Thymus (tissue), 14 donors: ENCODE results near the gene PRSS23. TPM values are rescaled to one million over a fixed set of nuclear protein-coding genes. Genes with fewer than 3 reads are reported as not detected.
A peak's percentile ranks its signal among the peaks of the same experiment; 100 is the strongest.

Source experiments
- DNase-seq, 9 donors: peaks; one replicate each; pipeline ENCODE4 v3.0.0-alpha.2; 2013; ENCODE audit warnings: low spot score in 9 of 9, low read depth in 6 of 9, missing footprints in 1 of 9
- H3K27ac ChIP-seq, 2 donors: one replicate each; pipeline ENCODE4 v1.5.1; 2013; ENCODE audit warnings: control low read depth in 1 of 2, low read depth in 1 of 2, low read length in 1 of 2, mild to moderate bottlenecking in 1 of 2, moderate library complexity in 1 of 2
- H3K27me3 ChIP-seq, 2 donors: one replicate each; pipeline ENCODE4 v1.5.1; 2013; ENCODE audit warnings: low read length in 1 of 2; ENCODE audit not compliant: control insufficient read depth in 2 of 2, insufficient read depth in 1 of 2
- H3K36me3 ChIP-seq, 2 donors: one replicate each; pipeline ENCODE4 v1.5.1; 2013; ENCODE audit warnings: low read length in 1 of 2, mild to moderate bottlenecking in 1 of 2, moderate library complexity in 1 of 2; ENCODE audit not compliant: control insufficient read depth in 2 of 2, insufficient read depth in 2 of 2
- H3K4me1 ChIP-seq, 2 donors: one replicate each; pipeline ENCODE4 v1.5.1; 2013; ENCODE audit warnings: low read length in 2 of 2; ENCODE audit not compliant: control insufficient read depth in 2 of 2, insufficient read depth in 2 of 2
- H3K4me3 ChIP-seq, 2 donors: one replicate each; pipeline ENCODE4 v1.5.1; 2013; ENCODE audit warnings: low read length in 2 of 2, control low read depth in 1 of 2, mild to moderate bottlenecking in 1 of 2
- H3K9me3 ChIP-seq, 2 donors: one replicate each; pipeline ENCODE4 v1.5.1; 2013; ENCODE audit warnings: low read length in 1 of 2, mild to moderate bottlenecking in 1 of 2; ENCODE audit not compliant: control insufficient read depth in 2 of 2, insufficient read depth in 1 of 2
- WGBS: extraction: QIAGEN DNeasy Blood & Tissue Kit; methylation state at CpG from one replicate; pipeline ENCODE4 v1.1.7; 2013; 5-methylcytosine and 5-hydroxymethylcytosine counted together
- long read RNA-seq, 10 donors: transcript quantifications; one replicate each; lab custom pipeline, GENCODE V29; 2026
- polyA plus RNA-seq: library from polyadenylated mRNA; stranded (reverse); fragments of 200-250 nt; gene quantifications from one replicate; pipeline ENCODE4 v1.2.3, GENCODE V29; 2013
- total RNA-seq: library from RNA; stranded (reverse); fragments of 120-200 nt; gene quantifications from one replicate; pipeline ENCODE4 v1.2.4, GENCODE V29; 2013
- donor health status: healthy.

Gene PRSS23, protein sequence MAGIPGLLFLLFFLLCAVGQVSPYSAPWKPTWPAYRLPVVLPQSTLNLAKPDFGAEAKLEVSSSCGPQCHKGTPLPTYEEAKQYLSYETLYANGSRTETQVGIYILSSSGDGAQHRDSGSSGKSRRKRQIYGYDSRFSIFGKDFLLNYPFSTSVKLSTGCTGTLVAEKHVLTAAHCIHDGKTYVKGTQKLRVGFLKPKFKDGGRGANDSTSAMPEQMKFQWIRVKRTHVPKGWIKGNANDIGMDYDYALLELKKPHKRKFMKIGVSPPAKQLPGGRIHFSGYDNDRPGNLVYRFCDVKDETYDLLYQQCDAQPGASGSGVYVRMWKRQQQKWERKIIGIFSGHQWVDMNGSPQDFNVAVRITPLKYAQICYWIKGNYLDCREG
- total RNA-seq (8.9 TPM), polyA plus RNA-seq (22.4 TPM)
- long read RNA-seq, donor 1, full-length matches to known transcripts: 1 of 1 reads
- long read RNA-seq, donor 1, partial matches to known transcripts: 0 of 1 reads
- long read RNA-seq, donor 1, other reads (novel, unspliced or antisense): 0 of 1 reads
- long read RNA-seq, donor 2: 0 reads
- long read RNA-seq, donor 3, full-length matches to known transcripts: 7 of 7 reads
- long read RNA-seq, donor 3, partial matches to known transcripts: 0 of 7 reads
- long read RNA-seq, donor 3, other reads (novel, unspliced or antisense): 0 of 7 reads
- long read RNA-seq, donor 4, full-length matches to known transcripts: 4 of 4 reads
- long read RNA-seq, donor 4, partial matches to known transcripts: 0 of 4 reads
- long read RNA-seq, donor 4, other reads (novel, unspliced or antisense): 0 of 4 reads
- long read RNA-seq, donor 5, full-length matches to known transcripts: 24 of 33 reads
- long read RNA-seq, donor 5, partial matches to known transcripts: 9 of 33 reads
- long read RNA-seq, donor 5, other reads (novel, unspliced or antisense): 0 of 33 reads
- long read RNA-seq, donor 6, full-length matches to known transcripts: 7 of 7 reads
- long read RNA-seq, donor 6, partial matches to known transcripts: 0 of 7 reads
- long read RNA-seq, donor 6, other reads (novel, unspliced or antisense): 0 of 7 reads
- long read RNA-seq, donor 7, full-length matches to known transcripts: 15 of 15 reads
- long read RNA-seq, donor 7, partial matches to known transcripts: 0 of 15 reads
- long read RNA-seq, donor 7, other reads (novel, unspliced or antisense): 0 of 15 reads
- long read RNA-seq, donor 8, full-length matches to known transcripts: 6 of 6 reads
- long read RNA-seq, donor 8, partial matches to known transcripts: 0 of 6 reads
- long read RNA-seq, donor 8, other reads (novel, unspliced or antisense): 0 of 6 reads
- long read RNA-seq, donor 9, full-length matches to known transcripts: 6 of 6 reads
- long read RNA-seq, donor 9, partial matches to known transcripts: 0 of 6 reads
- long read RNA-seq, donor 9, other reads (novel, unspliced or antisense): 0 of 6 reads
- long read RNA-seq, donor 10, full-length matches to known transcripts: 5 of 5 reads
- long read RNA-seq, donor 10, partial matches to known transcripts: 0 of 5 reads
- long read RNA-seq, donor 10, other reads (novel, unspliced or antisense): 0 of 5 reads

DNA sequence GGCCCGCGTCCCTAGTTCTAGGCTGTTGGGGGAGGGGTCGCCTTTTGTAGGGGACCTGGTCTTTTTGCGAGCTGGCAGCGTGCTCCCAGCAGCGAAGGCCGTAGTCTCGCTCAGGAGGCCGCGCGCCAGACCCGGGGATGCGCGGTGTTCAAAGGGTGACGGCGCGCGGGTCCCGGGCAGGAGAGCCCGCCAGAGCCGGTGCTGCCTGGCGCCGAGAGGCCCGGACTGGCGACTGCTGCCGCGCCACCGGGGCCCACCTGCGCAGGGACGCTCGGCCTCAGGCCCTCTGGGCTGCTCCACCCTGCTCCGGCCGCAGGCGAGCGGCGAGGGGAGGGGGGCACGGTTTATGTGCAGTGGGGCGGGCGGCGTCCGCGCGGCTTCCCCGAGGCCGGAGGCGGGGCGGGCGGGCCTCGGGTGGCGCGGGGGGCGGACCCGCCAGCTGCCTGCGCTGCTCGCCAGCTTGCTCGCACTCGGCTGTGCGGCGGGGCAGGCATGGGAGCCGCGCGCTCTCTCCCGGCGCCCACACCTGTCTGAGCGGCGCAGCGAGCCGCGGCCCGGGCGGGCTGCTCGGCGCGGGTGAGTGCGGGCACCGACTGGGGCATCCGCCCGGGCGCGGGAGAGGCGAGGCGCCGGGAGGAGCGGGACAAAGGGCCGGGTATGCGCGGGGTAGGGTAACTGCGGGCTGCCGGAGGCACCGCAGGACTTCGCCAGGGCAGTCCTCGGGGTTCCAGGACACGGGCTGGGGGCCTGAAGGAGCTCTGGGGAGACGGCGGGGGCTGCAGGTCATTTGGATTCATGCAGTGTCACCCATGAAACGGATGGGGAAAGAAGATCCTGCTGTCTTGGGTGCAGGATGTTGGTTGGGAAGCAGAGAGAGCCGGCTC is at the start of gene PRSS23:
Gene PRSS23, plus strand, starts transcription at position 467 of the 884 bp plus-strand sequence. CDS start 7,102 bp downstream, outside the sequence.
- H3K27me3 ChIP-seq: peaks cover 41 to 51% of the 10 kb centered on the region in 2 donors
- H3K4me3 ChIP-seq: peak within 1 kb of the TSS; percentile 35 to 40
- H3K4me1 ChIP-seq: peaks cover 0 to 6% of the 10 kb centered on the region in 2 donors
- DNase-seq: peak in 2 of 9 donors; percentile 25 to 30
- 1% methylated on average over 97 of the region's 97 CpGs for WGBS
- H3K27ac ChIP-seq: peak within 1 kb of the TSS; percentile 14 to 61
- H3K36me3 ChIP-seq: no peaks in the 10 kb centered on the region
- H3K9me3 ChIP-seq: no peaks in the 10 kb centered on the region

DNA sequence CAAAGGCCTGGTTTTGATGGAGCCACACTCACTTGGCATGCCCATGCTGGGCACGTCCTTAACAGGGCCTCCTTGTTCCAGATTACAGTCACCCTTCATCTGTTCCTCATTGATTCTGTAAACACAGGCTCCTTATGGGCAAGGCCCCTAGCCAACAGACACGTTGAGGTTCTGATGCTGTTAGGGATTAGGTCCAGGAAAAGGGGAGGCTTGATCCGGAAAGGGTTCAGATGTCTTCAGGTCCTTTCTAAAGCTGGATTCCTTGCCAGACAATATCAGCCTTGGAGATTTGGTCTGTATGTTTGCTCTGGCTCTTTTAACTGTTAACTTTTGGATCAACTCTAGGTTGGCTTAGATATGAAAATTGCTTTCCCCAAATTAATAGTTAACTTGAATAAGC is 46.9 kb upstream of the PRSS23 start:
- Histone ChIP-seq H3K36me3 (no peaks in the 10 kb centered on the region), H3K9me3 (no peaks in the 10 kb centered on the region), H3K4me1 (no peaks in the 10 kb centered on the region), H3K4me3 (no peak overlapping the region), H3K27me3 (no peaks in the 10 kb centered on the region), H3K27ac (no peak overlapping the region)
- DNase-seq: no peak
- 97% methylated on average over 3 of the region's 3 CpGs for WGBS

DNA sequence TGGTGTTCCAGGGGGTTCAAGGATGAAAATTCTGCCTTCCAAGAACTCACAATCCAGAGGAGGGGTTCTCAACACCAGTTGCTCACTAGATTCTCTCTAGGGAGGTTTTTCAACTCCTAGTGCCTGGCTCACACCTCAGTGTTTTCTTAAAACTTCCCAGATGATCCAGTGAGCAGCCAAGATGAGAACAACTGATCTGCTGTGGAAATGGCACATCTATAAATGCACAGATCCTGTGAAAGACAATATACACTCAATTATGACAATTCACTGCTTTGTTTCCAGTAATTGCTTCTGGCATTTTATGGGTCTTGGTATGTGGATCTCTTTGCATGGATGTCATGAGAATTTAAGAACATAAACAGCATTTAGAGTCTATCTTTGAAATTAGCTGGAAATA is 45.2 kb upstream of the PRSS23 start:
- Histone ChIP-seq H3K4me1 (no peaks in the 10 kb centered on the region), H3K4me3 (no peak overlapping the region), H3K27ac (no peak overlapping the region), H3K27me3 (no peaks in the 10 kb centered on the region), H3K9me3 (no peaks in the 10 kb centered on the region), H3K36me3 (no peaks in the 10 kb centered on the region)
- DNase-seq: no peak

DNA sequence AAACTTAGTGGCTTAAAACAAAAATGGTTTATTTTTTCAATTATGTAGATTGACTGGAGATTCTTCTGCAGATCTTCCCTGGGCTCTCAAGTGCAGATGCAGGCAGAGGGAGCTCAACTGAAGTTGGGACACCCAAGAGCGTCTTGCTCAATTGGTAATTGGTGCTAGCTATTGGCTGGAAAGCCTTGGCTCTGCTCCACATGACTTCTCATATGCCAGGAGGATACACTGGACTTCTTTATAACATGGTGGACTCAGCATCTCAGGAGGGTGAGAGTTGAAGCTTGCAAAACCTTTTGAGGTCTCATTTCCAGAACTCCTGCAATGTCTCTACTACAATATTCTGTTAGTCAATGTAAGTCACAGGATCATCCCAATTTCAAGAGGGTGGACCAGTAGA is 42.2 kb upstream of the PRSS23 start:
- WGBS: 86% methylated on average over 1 of the region's 1 CpG
- Histone ChIP-seq H3K9me3 (no peaks in the 10 kb centered on the region), H3K36me3 (no peaks in the 10 kb centered on the region), H3K4me1 (no peaks in the 10 kb centered on the region), H3K27me3 (no peaks in the 10 kb centered on the region), H3K27ac (no peak overlapping the region), H3K4me3 (no peak overlapping the region)
- no peak for DNase-seq

DNA sequence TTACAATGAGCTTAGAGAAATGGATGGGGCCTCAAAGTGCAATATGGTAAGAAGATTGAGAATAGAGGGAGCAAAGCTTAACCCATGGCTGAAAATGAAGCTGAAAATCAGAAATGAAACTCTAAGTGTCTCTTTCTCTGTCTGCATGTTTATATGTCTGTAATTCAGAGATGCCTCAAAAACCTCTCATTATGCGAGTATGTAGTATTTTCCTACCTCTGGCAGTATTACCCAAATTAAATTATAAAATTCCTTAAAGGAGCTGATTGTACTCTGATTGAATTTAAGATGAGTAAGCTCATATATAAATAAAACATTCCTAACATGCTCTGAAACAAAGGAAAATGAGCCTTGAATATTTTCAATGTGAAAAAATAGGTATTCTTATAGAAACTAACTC is 39.8 kb upstream of the PRSS23 start:
- Histone ChIP-seq H3K4me3 (no peak overlapping the region), H3K27ac (no peak overlapping the region), H3K4me1 (no peaks in the 10 kb centered on the region), H3K36me3 (no peaks in the 10 kb centered on the region), H3K27me3 (no peaks in the 10 kb centered on the region), H3K9me3 (no peaks in the 10 kb centered on the region)
- DNase-seq: no peak
- WGBS: 98% methylated on average over 1 of the region's 1 CpG

DNA sequence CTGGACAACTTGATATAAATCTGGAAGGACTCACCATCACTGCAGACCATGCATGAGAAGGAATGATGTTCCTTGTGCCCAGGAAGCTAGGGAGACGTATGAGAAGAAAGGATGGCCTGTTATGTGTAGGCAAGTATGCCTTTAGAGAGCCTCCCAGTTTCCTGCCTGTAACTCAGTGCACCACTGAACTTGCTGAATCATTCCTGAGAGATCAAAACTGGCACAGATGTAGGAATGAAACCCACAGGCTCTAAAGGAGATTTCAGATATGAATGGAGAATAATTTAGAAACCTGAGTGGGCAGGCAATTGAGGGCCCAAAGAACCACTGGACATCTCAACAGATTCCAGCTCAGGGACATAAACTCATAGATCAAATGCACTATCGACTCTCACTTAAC is 38.4 kb upstream of the PRSS23 start:
- Histone ChIP-seq H3K9me3 (no peaks in the 10 kb centered on the region), H3K27ac (no peak overlapping the region), H3K27me3 (no peaks in the 10 kb centered on the region), H3K4me1 (no peaks in the 10 kb centered on the region), H3K4me3 (no peak overlapping the region), H3K36me3 (no peaks in the 10 kb centered on the region)
- no peak for DNase-seq
- 68% methylated on average over 2 of the region's 2 CpGs for WGBS

DNA sequence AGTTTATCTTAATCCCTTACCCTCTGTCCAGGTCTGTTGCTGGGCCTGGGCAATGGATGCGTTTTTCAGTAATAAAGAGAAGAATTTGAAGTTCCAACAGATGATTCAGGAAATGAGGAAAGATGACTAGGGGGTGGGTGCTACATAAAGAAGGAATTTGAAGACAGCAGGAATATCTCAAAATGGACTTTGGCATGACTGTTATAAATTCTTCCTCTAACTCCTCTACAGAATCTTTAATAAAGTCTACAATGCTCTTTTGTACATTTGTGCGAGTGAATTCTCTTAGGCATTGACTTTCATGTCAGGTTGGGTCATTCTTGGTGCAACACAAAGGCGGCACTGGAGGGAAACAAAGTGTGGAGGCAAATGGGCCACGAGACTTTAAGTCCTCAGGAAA is 35.1 kb upstream of the PRSS23 start:
- no peaks in the 10 kb centered on the region for H3K9me3 ChIP-seq
- H3K4me3 ChIP-seq: no peak overlapping the region
- H3K4me1 ChIP-seq: no peaks in the 10 kb centered on the region
- 91% methylated on average over 4 of the region's 4 CpGs for WGBS
- no peaks in the 10 kb centered on the region for H3K27me3 ChIP-seq
- no peaks in the 10 kb centered on the region for H3K36me3 ChIP-seq
- no peak overlapping the region for H3K27ac ChIP-seq
- no peak for DNase-seq

DNA sequence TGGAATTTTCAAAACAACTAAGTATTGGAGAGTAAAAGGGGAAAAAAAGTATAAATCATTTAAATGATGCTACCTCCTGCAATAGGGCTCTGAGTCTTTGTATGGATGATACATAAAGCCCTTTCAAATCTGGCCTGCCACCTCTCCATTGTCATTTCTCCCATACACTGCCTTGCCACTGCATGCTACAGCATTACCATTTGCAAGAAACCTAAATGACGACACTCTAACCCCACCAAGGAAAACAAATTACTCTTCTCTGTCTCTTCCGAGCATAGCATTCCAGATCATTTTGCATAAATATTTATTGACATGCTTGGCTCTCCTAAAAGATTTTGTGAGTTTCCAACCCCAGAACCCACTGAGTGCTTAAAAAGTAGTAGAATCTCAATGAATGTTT is 34.5 kb upstream of the PRSS23 start:
- Histone ChIP-seq H3K4me1 (no peaks in the 10 kb centered on the region), H3K4me3 (no peak overlapping the region), H3K27ac (no peak overlapping the region), H3K27me3 (no peaks in the 10 kb centered on the region), H3K36me3 (no peaks in the 10 kb centered on the region), H3K9me3 (no peaks in the 10 kb centered on the region)
- WGBS: 76% methylated on average over 2 of the region's 2 CpGs
- DNase-seq: no peak
